HEK293 (cell line): Measurements from ENCODE around the gene SUPV3L1.

Source experiments
- GLIS2 ChIP-seq: fragments of 450-650 bp; formaldehyde crosslinking; IDR thresholded peaks from 2 replicates; pipeline ENCODE4 v1.5.1; 2016; ENCODE audit warnings: missing biosample characterization, missing genetic modification characterization
- KLF1 ChIP-seq: fragments of 450-650 bp; formaldehyde crosslinking; IDR thresholded peaks from 2 replicates; pipeline ENCODE4 v1.5.1; 2016; ENCODE audit warnings: missing biosample characterization, missing genetic modification characterization
- KLF10 ChIP-seq: fragments of 450-650 bp; IDR thresholded peaks from 2 replicates; pipeline ENCODE4 v1.5.1; 2018; ENCODE audit warnings: missing biosample characterization, mild to moderate bottlenecking, missing genetic modification characterization
- MYNN ChIP-seq: fragments of 450-650 bp; formaldehyde crosslinking; IDR thresholded peaks from 2 replicates; pipeline ENCODE4 v1.5.1; 2016; ENCODE audit warnings: missing biosample characterization, missing genetic modification characterization, borderline replicate concordance
- OSR2 ChIP-seq: fragments of 450-650 bp; formaldehyde crosslinking; IDR thresholded peaks from 2 replicates; pipeline ENCODE4 v1.5.1; 2016; ENCODE audit warnings: missing biosample characterization, missing genetic modification characterization
- PRDM2 ChIP-seq: fragments of 450-650 bp; formaldehyde crosslinking; IDR thresholded peaks from 2 replicates; pipeline ENCODE4 v1.5.1; 2016; ENCODE audit warnings: missing biosample characterization, missing genetic modification characterization, borderline replicate concordance
- TRIM28 ChIP-seq: IDR thresholded peaks from 2 replicates; pipeline ENCODE4 v1.6.1; 2011; ENCODE audit warnings: low read length, control low read depth, borderline replicate concordance
- ZBTB17 ChIP-seq: fragments of 450-650 bp; formaldehyde crosslinking; IDR thresholded peaks from 2 replicates; pipeline ENCODE4 v1.5.1; 2016; ENCODE audit warnings: missing biosample characterization, missing genetic modification characterization
- ZBTB8A ChIP-seq: fragments of 450-650 bp; formaldehyde crosslinking; IDR thresholded peaks from 2 replicates; pipeline ENCODE4 v1.5.1; 2016; ENCODE audit warnings: missing biosample characterization, missing genetic modification characterization
- ZEB2 ChIP-seq: fragments of 450-650 bp; formaldehyde crosslinking; IDR thresholded peaks from 2 replicates; pipeline ENCODE4 v1.5.1; 2016; ENCODE audit warnings: missing biosample characterization, missing genetic modification characterization
- ZFP37 ChIP-seq: fragments of 450-650 bp; formaldehyde crosslinking; IDR thresholded peaks from 2 replicates; pipeline ENCODE4 v1.5.1; 2016; ENCODE audit warnings: missing biosample characterization, missing genetic modification characterization
- ZNF10 ChIP-seq: fragments of 450-650 bp; formaldehyde crosslinking; IDR thresholded peaks from 2 replicates; pipeline ENCODE4 v1.5.1; 2017; ENCODE audit warnings: missing biosample characterization, missing genetic modification characterization
- ZNF184 ChIP-seq: fragments of 450-650 bp; IDR thresholded peaks from 2 replicates; pipeline ENCODE4 v1.5.1; 2018; ENCODE audit warnings: missing biosample characterization, mild to moderate bottlenecking, missing genetic modification characterization
- ZNF223 ChIP-seq: fragments of 450-650 bp; formaldehyde crosslinking; IDR thresholded peaks from 2 replicates; pipeline ENCODE4 v1.5.1; 2016; ENCODE audit warnings: missing biosample characterization, missing genetic modification characterization
- ZNF24 ChIP-seq: fragments of 450-650 bp; formaldehyde crosslinking; IDR thresholded peaks from 2 replicates; pipeline ENCODE4 v1.5.1; 2016; ENCODE audit warnings: missing biosample characterization, missing genetic modification characterization
- ZNF366 ChIP-seq: fragments of 450-650 bp; formaldehyde crosslinking; conservative IDR thresholded peaks from 2 replicates; pipeline ENCODE4 v1.5.1; 2016; ENCODE audit warnings: missing biosample characterization, missing genetic modification characterization
- ZNF37A ChIP-seq: fragments of 450-650 bp; IDR thresholded peaks from 2 replicates; pipeline ENCODE4 v1.5.1; 2018; ENCODE audit warnings: missing biosample characterization, missing genetic modification characterization
- ZNF394 ChIP-seq: fragments of 450-650 bp; formaldehyde crosslinking; IDR thresholded peaks from 2 replicates; pipeline ENCODE4 v1.5.1; 2016; ENCODE audit warnings: missing biosample characterization, missing genetic modification characterization, mild to moderate bottlenecking, moderate library complexity, borderline replicate concordance
- ZNF449 ChIP-seq: fragments of 450-650 bp; formaldehyde crosslinking; IDR thresholded peaks from 2 replicates; pipeline ENCODE4 v1.5.1; 2017; ENCODE audit warnings: missing biosample characterization, mild to moderate bottlenecking, missing genetic modification characterization, moderate library complexity
- ZNF473 ChIP-seq: fragments of 450-650 bp; formaldehyde crosslinking; IDR thresholded peaks from 2 replicates; pipeline ENCODE4 v1.5.1; 2017; ENCODE audit warnings: missing biosample characterization, missing genetic modification characterization
- ZNF518A ChIP-seq: fragments of 450-650 bp; formaldehyde crosslinking; conservative IDR thresholded peaks from 2 replicates; pipeline ENCODE4 v1.5.1; 2016; ENCODE audit warnings: low read depth, missing biosample characterization, missing genetic modification characterization
- ZNF610 ChIP-seq: fragments of 450-650 bp; formaldehyde crosslinking; IDR thresholded peaks from 2 replicates; pipeline ENCODE4 v1.5.1; 2016; ENCODE audit warnings: missing biosample characterization, missing genetic modification characterization, borderline replicate concordance
- ZNF623 ChIP-seq: fragments of 450-650 bp; formaldehyde crosslinking; IDR thresholded peaks from 2 replicates; pipeline ENCODE4 v1.5.1; 2016; ENCODE audit warnings: missing biosample characterization, missing genetic modification characterization
- ZNF768 ChIP-seq: fragments of 450-650 bp; formaldehyde crosslinking; IDR thresholded peaks from 2 replicates; pipeline ENCODE4 v1.5.1; 2018; ENCODE audit warnings: missing biosample characterization, mild to moderate bottlenecking, missing genetic modification characterization
- ZSCAN18 ChIP-seq: fragments of 450-650 bp; formaldehyde crosslinking; IDR thresholded peaks from 2 replicates; pipeline ENCODE4 v1.5.1; 2016; ENCODE audit warnings: missing biosample characterization, missing genetic modification characterization
- ZSCAN30 ChIP-seq: fragments of 450-650 bp; IDR thresholded peaks from 2 replicates; pipeline ENCODE4 v1.5.1; 2018; ENCODE audit warnings: missing biosample characterization, mild to moderate bottlenecking, missing genetic modification characterization, moderate library complexity

SUPV3L1 gene

GRCh38 chr10:69179743-69180524 lies at the start of gene SUPV3L1 (continued):
- TF ChIP-seq ZNF394, result peak; percentile 69; the same call in 1 of the 2 replicates
- peak; percentile 15; the same call in 1 of the 2 replicates for TF ChIP-seq ZNF449
- TF ChIP-seq TRIM28, result peak; percentile 69; the same call in 1 of the 2 replicates
- peak; percentile 70; the same call in 1 of the 2 replicates for TF ChIP-seq ZNF10 (tag by site-specific recombination)
- TF ChIP-seq ZSCAN18 (tag by site-specific recombination), result peak; percentile 86; the same call in 1 of the 2 replicates
- TF ChIP-seq ZEB2, result peak; percentile 81
- no peak for TF ChIP-seq PRDM2 (tag by site-specific recombination)
- TF ChIP-seq ZNF24 (tag by site-specific recombination), result peak; percentile 94; the same call in 1 of the 2 replicates
- TF ChIP-seq GLIS2 (tag by site-specific recombination), result no peak
- no peak for TF ChIP-seq ZNF37A (tag by site-specific recombination)
- TF ChIP-seq ZNF184, result peak; percentile 36; the same call in 1 of the 2 replicates
- 0 out of 2 replicates have a peak, but pooled peaks have one; percentile 41 for TF ChIP-seq ZNF610 (tag by site-specific recombination)
- peak; percentile 73 for TF ChIP-seq ZNF518A (tag by site-specific recombination)
- TF ChIP-seq ZNF768, result no peak
- peak; percentile 36; the same call in 1 of the 2 replicates for TF ChIP-seq OSR2 (tag by site-specific recombination)
- no peak for TF ChIP-seq ZNF473 (tag by site-specific recombination)
- TF ChIP-seq ZSCAN30 (tag by site-specific recombination), result 0 out of 2 replicates have a peak, but pooled peaks have one; percentile 17
- peak; percentile 23; the same call in 1 of the 2 replicates for TF ChIP-seq ZNF366
- TF ChIP-seq MYNN (tag by site-specific recombination), result peak; percentile 66; the same call in 1 of the 2 replicates
- TF ChIP-seq ZBTB17, result peak; percentile 91
- TF ChIP-seq ZNF623 (tag by site-specific recombination), result peak; percentile 35; the same call in 1 of the 2 replicates
- TF ChIP-seq ZBTB8A (tag by site-specific recombination), result peak; percentile 86
- TF ChIP-seq ZFP37 (tag by site-specific recombination), result no peak
- 0 out of 2 replicates have a peak, but pooled peaks have one; percentile 12 for TF ChIP-seq ZNF223
- TF ChIP-seq KLF10 (tag by site-specific recombination), result peak; percentile 77
- TF ChIP-seq KLF1, result no peak
